Measurements from ENCODE around the gene MACF1. TPM values are rescaled to one million over a fixed set of nuclear protein-coding genes. Genes with fewer than 3 reads are reported as not detected.

MACF1 gene
- total RNA-seq, 1 donor from 2014 or later, result 155 TPM

GRCh38 chr1:39310691-39311090 lies 106.2 kb downstream of the MACF1 start:
- no peak for ATAC-seq

- ATAC-seq, result no peak
These were observed 112.6 kb downstream of the MACF1 start for GRCh38 chr1:39317111-39317510.

GRCh38 chr1:39317910-39318633 lies 113.6 kb downstream of the MACF1 start:
- no peak for ATAC-seq

GRCh38 chr1:39321979-39322378 lies 117.5 kb downstream of the MACF1 start:
- no peak for ATAC-seq

- ATAC-seq, result no peak
These were observed 117.9 kb downstream of the MACF1 start for GRCh38 chr1:39322431-39322830.

GRCh38 chr1:39324888-39325287 lies 120.4 kb downstream of the MACF1 start:
- no peak for ATAC-seq

- ATAC-seq, result no peak
These were observed 122.3 kb downstream of the MACF1 start for GRCh38 chr1:39326836-39327235.

GRCh38 chr1:39328095-39328494 lies 123.6 kb downstream of the MACF1 start:
- no peak for ATAC-seq

- no peak for ATAC-seq
These were observed 124.2 kb downstream of the MACF1 start for GRCh38 chr1:39328586-39329121.

- ATAC-seq, result no peak
These were observed 127.2 kb downstream of the MACF1 start for GRCh38 chr1:39331647-39332046.

- no peak for ATAC-seq
These were observed 127.8 kb downstream of the MACF1 start for GRCh38 chr1:39332291-39332690.

- ATAC-seq, result no peak
These were observed 128.3 kb downstream of the MACF1 start for GRCh38 chr1:39332828-39333227.

GRCh38 chr1:39333296-39333695 lies 128.8 kb downstream of the MACF1 start:
- ATAC-seq, result no peak

- no peak for ATAC-seq
These were observed 130.7 kb downstream of the MACF1 start for GRCh38 chr1:39335216-39335615.

GRCh38 chr1:39337067-39337466 lies 132.6 kb downstream of the MACF1 start:
- ATAC-seq, result no peak

GRCh38 chr1:39342776-39343175 lies 138.3 kb downstream of the MACF1 start:
- ATAC-seq, result no peak

- no peak for ATAC-seq
These were observed 140.1 kb downstream of the MACF1 start for GRCh38 chr1:39344394-39345154.

- ATAC-seq, result no peak
These were observed 142.4 kb downstream of the MACF1 start for GRCh38 chr1:39346872-39347271.

- no peak for ATAC-seq
These were observed 143.8 kb downstream of the MACF1 start for GRCh38 chr1:39348278-39348677.

- ATAC-seq, result no peak
These were observed 148.4 kb downstream of the MACF1 start for GRCh38 chr1:39352881-39353280.

- ATAC-seq, result no peak
These were observed 150.1 kb downstream of the MACF1 start for GRCh38 chr1:39354572-39354971.

- ATAC-seq, result no peak
These were observed 154.0 kb downstream of the MACF1 start for GRCh38 chr1:39358491-39358890.

- no peak for ATAC-seq
These were observed 154.6 kb downstream of the MACF1 start for GRCh38 chr1:39359028-39359570.

- no peak for ATAC-seq
These were observed 156.2 kb downstream of the MACF1 start for GRCh38 chr1:39360731-39361130.

Measured in esophagus mucosa (tissue), 1 donor.